ENCODE measurements around the gene TMEM208.
A peak's percentile ranks its signal among the peaks of the same experiment; 100 is the strongest.

Gene TMEM208

GRCh38 chr16:67226804-67227566 is at the start of gene TMEM208:
Gene TMEM208 (plus strand): TSS chr16:67227130. CDS start chr16:67227219, 89 bp downstream.
- DNase-seq, result peak; percentile 99

- no peak for DNase-seq
These were observed 48.9 kb upstream of the TMEM208 start for GRCh38 chr16:67177743-67178699.

GRCh38 chr16:67179421-67180080 is 47.4 kb upstream of the TMEM208 start:
- no peak for DNase-seq

GRCh38 chr16:67180166-67180565 is 46.8 kb upstream of the TMEM208 start:
- no peak for DNase-seq

GRCh38 chr16:67181346-67181745 is 45.6 kb upstream of the TMEM208 start:
- DNase-seq, result no peak

GRCh38 chr16:67182288-67182687 is 44.6 kb upstream of the TMEM208 start:
- no peak for DNase-seq

- no peak for DNase-seq
These were observed 43.7 kb upstream of the TMEM208 start for GRCh38 chr16:67183284-67183626.

- DNase-seq, result peak; percentile 97
These were observed 43.1 kb upstream of the TMEM208 start, which contains the start of gene MATCAP1 for GRCh38 chr16:67183627-67184452. Gene MATCAP1 (minus strand): TSS chr16:67183963. CDS start chr16:67180610, 3,353 bp downstream.

GRCh38 chr16:67184453-67184994 is 42.4 kb upstream of the TMEM208 start:
- no peak for DNase-seq

GRCh38 chr16:67184995-67185650 is 41.8 kb upstream of the TMEM208 start:
- DNase-seq, result peak; percentile 94

GRCh38 chr16:67185651-67186134 is 41.2 kb upstream of the TMEM208 start:
- no peak for DNase-seq

- no peak for DNase-seq
These were observed 40.4 kb upstream of the TMEM208 start for GRCh38 chr16:67186550-67186950.

GRCh38 chr16:67187175-67187890 is 39.6 kb upstream of the TMEM208 start:
- DNase-seq, result peak; percentile 68

GRCh38 chr16:67188323-67188722 is 38.6 kb upstream of the TMEM208 start:
- DNase-seq, result no peak

GRCh38 chr16:67188798-67189197 is 38.1 kb upstream of the TMEM208 start:
- DNase-seq, result no peak

- DNase-seq, result no peak
These were observed 36.9 kb upstream of the TMEM208 start, which contains the start of gene EXOC3L1 for GRCh38 chr16:67190041-67190440. Gene EXOC3L1 (minus strand): TSS chr16:67190136. CDS start chr16:67189676, 460 bp downstream.

- no peak for DNase-seq
These were observed 36.2 kb upstream of the TMEM208 start for GRCh38 chr16:67190448-67191399.

GRCh38 chr16:67191411-67191994 is 35.4 kb upstream of the TMEM208 start:
- DNase-seq, result no peak

All from femur (tissue), 1 donor.